PC-3 (cell line): ENCODE measurements around the gene BPI.

Source experiments
- CTCF ChIP-seq: fragments of 300-600 bp; sonication (generic); conservative IDR thresholded peaks from 2 replicates; pipeline ENCODE4 v1.5.1; 2017; ENCODE audit warnings: antibody characterized with exemption, low read depth, mild to moderate bottlenecking, low read length
- EZH2 ChIP-seq: fragments of 300-600 bp; sonication (generic); IDR thresholded peaks from one replicate; pipeline ENCODE4 v1.6.1; 2017; ENCODE audit warnings: antibody characterized with exemption, mild to moderate bottlenecking, low read length; ENCODE audit not compliant: unreplicated experiment
- EZH2phosphoT487 ChIP-seq: fragments of 300-600 bp; sonication (generic); IDR thresholded peaks from 2 replicates; pipeline ENCODE4 v1.6.1; 2018; ENCODE audit warnings: mild to moderate bottlenecking, antibody characterized with exemption, low read length, borderline replicate concordance

- no peak for TF ChIP-seq CTCF
- no peak for TF ChIP-seq EZH2
- TF ChIP-seq EZH2phosphoT487: no peak
These were observed 36.0 kb downstream of the BPI start for GRCh38 chr20:38339997-38340396.
